ENCODE measurements around the gene ALPK3. TPM values are rescaled to one million over a fixed set of nuclear protein-coding genes. Genes with fewer than 3 reads are reported as not detected.
"Not testable (repeated sequence)": the region's sequence is repeated elsewhere in the genome, so short reads cannot be mapped to it uniquely, and the experiment has no call there.

The ALPK3 gene
- polyA plus RNA-seq, 1 donor (not counting 4 experiments of a cell fraction or from before 2014, with no cell fraction given): 0.07 TPM

- H3K4me3 ChIP-seq (ENCODE audit: control insufficient read depth in 2 of 3, extremely low read depth in 1 of 3, insufficient read depth in 2 of 3, low read depth in 1 of 3, low read length in 3 of 3): no peak overlapping the region
- H3K4me2 ChIP-seq (ENCODE audit: control insufficient read depth, extremely low read depth, insufficient read depth, low read depth, low read length): no peak overlapping the region
- dilution Hi-C loops (cut with MboI; ENCODE audit: extremely low pct_ligation_motif_present, low sequenced_read_pairs): no loop called here
- no peak for DNase-seq (ENCODE audit: low read depth, low spot score)
- H3K4me1 ChIP-seq (ENCODE audit: control insufficient read depth, extremely low read depth, insufficient read depth, low read length): no peaks in the 10 kb centered on the region
- no peaks in the 10 kb centered on the region for H3K36me3 ChIP-seq (ENCODE audit: control insufficient read depth in 2 of 2, extremely low read depth in 1 of 2, insufficient read depth in 2 of 2, low read length in 2 of 2)
- H3K9ac ChIP-seq (ENCODE audit: control insufficient read depth, extremely low read depth, insufficient read depth, low read length): no peak overlapping the region
- no peaks in the 10 kb centered on the region for H3K79me2 ChIP-seq (ENCODE audit: control insufficient read depth, insufficient read depth, low read length)
- no peaks in the 10 kb centered on the region for H3K27me3 ChIP-seq (ENCODE audit: control insufficient read depth, extremely low read depth, insufficient read depth, low read length)
- H4K20me1 ChIP-seq (ENCODE audit: control insufficient read depth, extremely low read depth, insufficient read depth, low read length): no peaks in the 10 kb centered on the region
- no peak for TF ChIP-seq CTCF (optimal IDR thresholded peaks at IDR 0.05 in 1 of 3, IDR thresholded peaks at IDR 0.05 in 1 of 3, conservative IDR thresholded peaks at IDR 0.05 in 1 of 3; ENCODE audit: extremely low read depth in 1 of 3, insufficient read depth in 2 of 3, low read length in 3 of 3)
- TF ChIP-seq EZH2 (IDR thresholded peaks at IDR 0.05; ENCODE audit: low read length): no peak
- no peaks in the 10 kb centered on the region for H3K9me1 ChIP-seq (ENCODE audit: control insufficient read depth, extremely low read depth, insufficient read depth, low read length)
- H2AFZ ChIP-seq (ENCODE audit: control insufficient read depth, low read length): no peak overlapping the region
- H3K27ac ChIP-seq (ENCODE audit: control insufficient read depth, insufficient read depth, low read length): no peak overlapping the region
- no peak for FAIRE-seq
- H3K9me3 ChIP-seq (ENCODE audit: control insufficient read depth, low read depth, low read length): no peaks in the 10 kb centered on the region
Observed at GRCh38 chr15:84844964-84845363, 27.8 kb downstream of the ALPK3 start.

GRCh38 chr15:84845631-84846030 is 28.5 kb downstream of the ALPK3 start:
- H3K27me3 ChIP-seq (ENCODE audit: control insufficient read depth, extremely low read depth, insufficient read depth, low read length); H3K9me3 ChIP-seq (ENCODE audit: control insufficient read depth, low read depth, low read length); H4K20me1 ChIP-seq (ENCODE audit: control insufficient read depth, extremely low read depth, insufficient read depth, low read length); H3K4me3 ChIP-seq (ENCODE audit: control insufficient read depth in 2 of 3, extremely low read depth in 1 of 3, insufficient read depth in 2 of 3, low read depth in 1 of 3, low read length in 3 of 3); dilution Hi-C loops (cut with MboI; ENCODE audit: extremely low pct_ligation_motif_present, low sequenced_read_pairs); H3K9me1 ChIP-seq (ENCODE audit: control insufficient read depth, extremely low read depth, insufficient read depth, low read length); H3K27ac ChIP-seq (ENCODE audit: control insufficient read depth, insufficient read depth, low read length); H2AFZ ChIP-seq (ENCODE audit: control insufficient read depth, low read length); H3K36me3 ChIP-seq (ENCODE audit: control insufficient read depth in 2 of 2, extremely low read depth in 1 of 2, insufficient read depth in 2 of 2, low read length in 2 of 2); H3K4me1 ChIP-seq (ENCODE audit: control insufficient read depth, extremely low read depth, insufficient read depth, low read length); H3K79me2 ChIP-seq (ENCODE audit: control insufficient read depth, insufficient read depth, low read length); H3K4me2 ChIP-seq (ENCODE audit: control insufficient read depth, extremely low read depth, insufficient read depth, low read depth, low read length); H3K9ac ChIP-seq (ENCODE audit: control insufficient read depth, extremely low read depth, insufficient read depth, low read length): not testable (repeated sequence)
- peak; percentile 56 to 72 (median 66) for TF ChIP-seq CTCF (optimal IDR thresholded peaks at IDR 0.05 in 1 of 3, IDR thresholded peaks at IDR 0.05 in 1 of 3, conservative IDR thresholded peaks at IDR 0.05 in 1 of 3; ENCODE audit: extremely low read depth in 1 of 3, insufficient read depth in 2 of 3, low read length in 3 of 3)
- DNase-seq (ENCODE audit: low read depth, low spot score) (peak; percentile 33), FAIRE-seq (peak; percentile 81)
